Endothelial cell of umbilical vein (primary cell): ENCODE data around the gene SIRPB1.
"Not testable (repeated sequence)": the region's sequence is repeated elsewhere in the genome, so short reads cannot be mapped to it uniquely, and the experiment has no call there.

Source experiments
- EZH2 ChIP-seq: IDR thresholded peaks from 2 replicates; pipeline ENCODE4 v1.6.1; 2012; ENCODE audit warnings: borderline replicate concordance, low read depth, mild to moderate bottlenecking, moderate library complexity, low read length, inconsistent platforms; ENCODE audit not compliant: severe bottlenecking
- FOS ChIP-seq: IDR thresholded peaks from 2 replicates; pipeline ENCODE4 v1.6.1; 2011; ENCODE audit warnings: mild to moderate bottlenecking, low read length, moderate library complexity, borderline replicate concordance; ENCODE audit not compliant: insufficient read depth
- JUN ChIP-seq: IDR thresholded peaks from 2 replicates; pipeline ENCODE4 v1.6.1; 2011; ENCODE audit warnings: borderline replicate concordance, low read depth; ENCODE audit not compliant: insufficient read length, insufficient read depth
- POLR2A ChIP-seq: IDR thresholded peaks from 2 replicates; pipeline ENCODE4 v1.6.1; 2012; ENCODE audit warnings: low read depth, mild to moderate bottlenecking, control low read depth, low read length
- POLR2AphosphoS5 ChIP-seq: IDR thresholded peaks from 2 replicates; pipeline ENCODE4 v1.6.1; 2012; ENCODE audit warnings: low read depth, mild to moderate bottlenecking, control low read depth, low read length, moderate library complexity; ENCODE audit not compliant: insufficient read depth
- TF ChIP-seq, protein P1 (sequence below), 2 donors: IDR thresholded peaks; 1 replicate in 1 of 2; 2 replicates in 1 of 2; pipeline ENCODE4 v1.5.1; 2011; ENCODE audit warnings: low read length in 2 of 2, mild to moderate bottlenecking in 2 of 2, moderate library complexity in 2 of 2, control low read depth in 1 of 2, inconsistent platforms in 1 of 2, low read depth in 1 of 2; ENCODE audit not compliant: insufficient read depth in 1 of 2; ENCODE audit errors: extremely low read depth in 1 of 2
- TF ChIP-seq, protein P2 (sequence below): IDR thresholded peaks from 2 replicates; pipeline ENCODE4 v1.6.1; 2011; ENCODE audit not compliant: insufficient read depth, insufficient read length

DNA sequence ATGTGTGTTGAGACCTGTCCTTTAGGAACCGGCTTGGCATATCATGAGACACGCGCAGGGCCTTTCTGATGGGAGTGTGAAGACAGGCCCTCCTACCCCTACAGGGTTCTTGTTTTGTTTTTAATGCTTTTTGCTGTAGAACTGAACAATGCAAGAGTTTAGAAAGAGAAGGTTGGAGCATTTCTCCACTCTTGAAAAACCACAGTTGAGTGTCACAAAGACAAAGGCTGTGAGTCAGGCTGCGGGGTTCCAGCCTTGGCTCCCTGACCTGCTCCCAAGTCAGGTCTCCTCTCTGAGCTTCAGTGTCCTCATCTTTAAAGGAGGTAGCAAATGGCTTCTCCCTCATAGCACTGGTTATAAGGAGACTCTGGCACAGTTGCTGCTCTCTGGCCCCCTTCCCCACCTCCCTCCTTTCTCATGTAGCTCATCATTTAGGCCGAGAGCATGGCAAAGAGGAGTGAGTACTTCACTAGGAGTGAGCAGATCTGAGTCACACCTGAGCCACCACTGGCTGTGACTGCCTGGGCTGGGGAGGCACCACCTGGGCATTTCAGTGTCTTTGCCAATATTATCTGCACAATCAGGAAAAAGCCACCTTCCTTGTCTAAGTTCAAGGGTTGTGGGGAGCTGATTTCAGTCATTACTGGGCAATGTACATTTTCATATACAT, 11.0 kb downstream of the SIRPB1 start:
- TF ChIP-seq, protein P1, sequence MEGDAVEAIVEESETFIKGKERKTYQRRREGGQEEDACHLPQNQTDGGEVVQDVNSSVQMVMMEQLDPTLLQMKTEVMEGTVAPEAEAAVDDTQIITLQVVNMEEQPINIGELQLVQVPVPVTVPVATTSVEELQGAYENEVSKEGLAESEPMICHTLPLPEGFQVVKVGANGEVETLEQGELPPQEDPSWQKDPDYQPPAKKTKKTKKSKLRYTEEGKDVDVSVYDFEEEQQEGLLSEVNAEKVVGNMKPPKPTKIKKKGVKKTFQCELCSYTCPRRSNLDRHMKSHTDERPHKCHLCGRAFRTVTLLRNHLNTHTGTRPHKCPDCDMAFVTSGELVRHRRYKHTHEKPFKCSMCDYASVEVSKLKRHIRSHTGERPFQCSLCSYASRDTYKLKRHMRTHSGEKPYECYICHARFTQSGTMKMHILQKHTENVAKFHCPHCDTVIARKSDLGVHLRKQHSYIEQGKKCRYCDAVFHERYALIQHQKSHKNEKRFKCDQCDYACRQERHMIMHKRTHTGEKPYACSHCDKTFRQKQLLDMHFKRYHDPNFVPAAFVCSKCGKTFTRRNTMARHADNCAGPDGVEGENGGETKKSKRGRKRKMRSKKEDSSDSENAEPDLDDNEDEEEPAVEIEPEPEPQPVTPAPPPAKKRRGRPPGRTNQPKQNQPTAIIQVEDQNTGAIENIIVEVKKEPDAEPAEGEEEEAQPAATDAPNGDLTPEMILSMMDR (IDR thresholded peaks at IDR 0.05; ENCODE audit: extremely low read depth in 1 of 2, insufficient read depth in 1 of 2, low read depth in 1 of 2, low read length in 2 of 2): not testable (repeated sequence)
- TF ChIP-seq JUN, POLR2A, EZH2, POLR2AphosphoS5, FOS: not testable (repeated sequence)
- TF ChIP-seq, protein P2, sequence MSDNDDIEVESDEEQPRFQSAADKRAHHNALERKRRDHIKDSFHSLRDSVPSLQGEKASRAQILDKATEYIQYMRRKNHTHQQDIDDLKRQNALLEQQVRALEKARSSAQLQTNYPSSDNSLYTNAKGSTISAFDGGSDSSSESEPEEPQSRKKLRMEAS: not testable (repeated sequence)
